ENCODE measurements around the gene PKDREJ.

DNA sequence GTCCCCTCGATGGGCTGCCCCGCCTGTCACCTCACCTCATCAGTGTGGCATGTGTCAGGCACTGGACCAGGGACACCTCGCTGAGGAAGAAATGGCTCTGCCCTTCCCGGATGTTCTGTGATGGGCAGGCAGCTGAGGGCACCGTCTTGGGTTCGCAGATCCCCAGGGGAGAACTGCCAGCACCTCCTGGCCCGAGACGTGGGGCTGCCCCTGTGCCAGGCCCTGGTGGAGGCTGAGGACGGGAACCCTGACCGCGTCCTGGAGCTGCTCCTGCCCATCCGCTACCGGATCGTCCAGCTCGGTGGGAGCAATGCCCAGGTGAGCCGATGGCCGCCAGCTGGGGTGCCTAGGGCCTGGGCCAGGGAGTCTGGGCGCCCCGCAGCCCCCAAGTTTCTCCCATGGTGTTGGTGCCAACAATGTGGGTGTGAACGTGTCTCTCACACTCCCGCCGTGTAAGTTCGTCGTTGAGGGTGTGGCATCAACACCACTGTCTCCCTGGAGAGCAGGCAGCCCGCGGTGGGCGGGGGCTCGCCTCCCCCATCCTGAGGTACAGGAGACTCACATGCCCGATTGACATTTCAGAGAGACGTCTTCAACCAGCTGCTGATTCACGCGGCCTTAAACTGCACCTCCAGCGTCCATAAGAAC, 26.2 kb upstream of the PKDREJ start:
- TF ChIP-seq, protein P1, sequence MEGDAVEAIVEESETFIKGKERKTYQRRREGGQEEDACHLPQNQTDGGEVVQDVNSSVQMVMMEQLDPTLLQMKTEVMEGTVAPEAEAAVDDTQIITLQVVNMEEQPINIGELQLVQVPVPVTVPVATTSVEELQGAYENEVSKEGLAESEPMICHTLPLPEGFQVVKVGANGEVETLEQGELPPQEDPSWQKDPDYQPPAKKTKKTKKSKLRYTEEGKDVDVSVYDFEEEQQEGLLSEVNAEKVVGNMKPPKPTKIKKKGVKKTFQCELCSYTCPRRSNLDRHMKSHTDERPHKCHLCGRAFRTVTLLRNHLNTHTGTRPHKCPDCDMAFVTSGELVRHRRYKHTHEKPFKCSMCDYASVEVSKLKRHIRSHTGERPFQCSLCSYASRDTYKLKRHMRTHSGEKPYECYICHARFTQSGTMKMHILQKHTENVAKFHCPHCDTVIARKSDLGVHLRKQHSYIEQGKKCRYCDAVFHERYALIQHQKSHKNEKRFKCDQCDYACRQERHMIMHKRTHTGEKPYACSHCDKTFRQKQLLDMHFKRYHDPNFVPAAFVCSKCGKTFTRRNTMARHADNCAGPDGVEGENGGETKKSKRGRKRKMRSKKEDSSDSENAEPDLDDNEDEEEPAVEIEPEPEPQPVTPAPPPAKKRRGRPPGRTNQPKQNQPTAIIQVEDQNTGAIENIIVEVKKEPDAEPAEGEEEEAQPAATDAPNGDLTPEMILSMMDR (IDR thresholded peaks at IDR 0.05; ENCODE audit: low read depth, low read length), result no peak
- TF ChIP-seq POLR2A (IDR thresholded peaks at IDR 0.05; ENCODE audit: extremely low read depth, insufficient read length) (no peak), MYC (IDR thresholded peaks at IDR 0.05; ENCODE audit: low read depth, low read length) (no peak)
